NT2/D1 (cell line): ENCODE measurements around the gene TTR.

Experiments used
- DNase-seq: peaks from one replicate; pipeline ENCODE4 v3.0.0-alpha.2; 2011; ENCODE audit warnings: low read depth, low spot score
- H3K27me3 ChIP-seq: 2 replicates; pipeline ENCODE4 v1.6.0; 2011; ENCODE audit warnings: mild to moderate bottlenecking; ENCODE audit not compliant: insufficient read length, insufficient read depth
- H3K36me3 ChIP-seq: 2 replicates; pipeline ENCODE4 v1.6.1; 2011; ENCODE audit warnings: mild to moderate bottlenecking, low read length, mixed read lengths; ENCODE audit not compliant: insufficient read depth, insufficient read length
- H3K4me1 ChIP-seq: 2 replicates; pipeline ENCODE4 v1.5.1; 2011; ENCODE audit not compliant: insufficient read depth, insufficient read length
- H3K4me3 ChIP-seq: 2 replicates; pipeline ENCODE4 v1.5.1; 2011; ENCODE audit warnings: low read depth; ENCODE audit not compliant: insufficient read length
- H3K9ac ChIP-seq: 2 replicates; pipeline ENCODE4 v1.6.0; 2011; ENCODE audit warnings: low read depth; ENCODE audit not compliant: insufficient read length
- H3K9me3 ChIP-seq: 2 replicates; pipeline ENCODE4 v1.5.1; 2011; ENCODE audit warnings: mild to moderate bottlenecking, low read length; ENCODE audit not compliant: insufficient read depth
- SUZ12 ChIP-seq: IDR thresholded peaks from 2 replicates; pipeline ENCODE4 v1.6.1; 2011; ENCODE audit not compliant: insufficient read length, insufficient read depth; ENCODE audit errors: extremely low read depth
- YY1 ChIP-seq: IDR thresholded peaks from 2 replicates; pipeline ENCODE4 v1.6.1; 2011; ENCODE audit not compliant: insufficient read length, insufficient read depth
- ZNF274 ChIP-seq: IDR thresholded peaks from 2 replicates; pipeline ENCODE4 v1.6.1; 2011; ENCODE audit warnings: mild to moderate bottlenecking, low read depth, low read length

TTR gene

GRCh38 chr18:31617031-31617717 is 25.5 kb downstream of the TTR start:
- TF ChIP-seq YY1: no peak
- TF ChIP-seq SUZ12: no peak
- Histone ChIP-seq H3K9ac (no peak overlapping the region), H3K4me1 (no peaks in the 10 kb centered on the region), H3K27me3 (no peaks in the 10 kb centered on the region), H3K36me3 (no peaks in the 10 kb centered on the region), H3K4me3 (no peak overlapping the region), H3K9me3 (no peaks in the 10 kb centered on the region)
- no peak for DNase-seq

GRCh38 chr18:31618801-31619200 is 27.1 kb downstream of the TTR start:
- H3K36me3 ChIP-seq: no peaks in the 10 kb centered on the region
- no peaks in the 10 kb centered on the region for H3K27me3 ChIP-seq
- DNase-seq: no peak
- H3K4me3 ChIP-seq: no peak overlapping the region
- H3K9me3 ChIP-seq: no peaks in the 10 kb centered on the region
- TF ChIP-seq SUZ12: no peak
- no peak for TF ChIP-seq YY1
- TF ChIP-seq ZNF274: no peak
- H3K9ac ChIP-seq: no peak overlapping the region
- H3K4me1 ChIP-seq: no peaks in the 10 kb centered on the region

- Histone ChIP-seq H3K27me3 (no peaks in the 10 kb centered on the region), H3K9ac (no peak overlapping the region), H3K36me3 (no peaks in the 10 kb centered on the region), H3K4me3 (no peak overlapping the region), H3K9me3 (no peaks in the 10 kb centered on the region), H3K4me1 (no peaks in the 10 kb centered on the region)
- TF ChIP-seq YY1 (no peak), ZNF274 (no peak), SUZ12 (no peak)
- DNase-seq: no peak
Observed at GRCh38 chr18:31619291-31619690, 27.6 kb downstream of the TTR start.

GRCh38 chr18:31624892-31625640 is 33.4 kb downstream of the TTR start:
- no peaks in the 10 kb centered on the region for H3K27me3 ChIP-seq

GRCh38 chr18:31626409-31626808 is 34.7 kb downstream of the TTR start:
- no peak for TF ChIP-seq ZNF274
- TF ChIP-seq SUZ12: no peak
- no peak for TF ChIP-seq YY1
- Histone ChIP-seq H3K36me3 (peaks cover 4% of the 10 kb centered on the region), H3K27me3 (no peaks in the 10 kb centered on the region), H3K9ac (no peak overlapping the region), H3K4me3 (no peak overlapping the region), H3K4me1 (no peaks in the 10 kb centered on the region), H3K9me3 (peaks cover 9% of the 10 kb centered on the region; the same call in 1 of the 2 replicates)
- DNase-seq: no peak

More at GRCh38 chr18:31624892-31625640, 33.4 kb downstream of the TTR start:
- H3K4me3 ChIP-seq: no peak overlapping the region
- H3K9ac ChIP-seq: no peak overlapping the region
- TF ChIP-seq SUZ12 (no peak), YY1 (no peak), ZNF274 (no peak)
- peaks cover 9% of the 10 kb centered on the region; the same call in 1 of the 2 replicates for H3K9me3 ChIP-seq
- peaks cover 4% of the 10 kb centered on the region for H3K36me3 ChIP-seq
- no peak for DNase-seq
- no peaks in the 10 kb centered on the region for H3K4me1 ChIP-seq

- Histone ChIP-seq H3K4me1 (no peaks in the 10 kb centered on the region), H3K9me3 (peaks cover 9% of the 10 kb centered on the region; the same call in 1 of the 2 replicates), H3K36me3 (peaks cover under 1% of the 10 kb centered on the region), H3K4me3 (no peak overlapping the region), H3K9ac (no peak overlapping the region), H3K27me3 (no peaks in the 10 kb centered on the region)
- TF ChIP-seq YY1: no peak
- TF ChIP-seq SUZ12: no peak
- TF ChIP-seq ZNF274: no peak
- DNase-seq: no peak
Observed at GRCh38 chr18:31630549-31630948, 38.9 kb downstream of the TTR start.

GRCh38 chr18:31631526-31631925 is 39.8 kb downstream of the TTR start:
- no peak for TF ChIP-seq YY1
- no peak for TF ChIP-seq SUZ12
- TF ChIP-seq ZNF274: no peak
- Histone ChIP-seq H3K9ac (no peak overlapping the region), H3K4me3 (no peak overlapping the region), H3K36me3 (no peaks in the 10 kb centered on the region), H3K9me3 (0 out of 2 replicates have a peak, but pooled peaks cover 6% of the 10 kb centered on the region), H3K27me3 (no peaks in the 10 kb centered on the region), H3K4me1 (no peaks in the 10 kb centered on the region)
- no peak for DNase-seq
